ENCODE measurements around the gene MIER2.
"Not testable (repeated sequence)": the region's sequence is repeated elsewhere in the genome, so short reads cannot be mapped to it uniquely, and the experiment has no call there.

Gene MIER2

GRCh38 chr19:283395-283794 lies 61.2 kb downstream of the MIER2 start:
- no peak for DNase-seq (ENCODE audit: low read depth in 2 of 2)

- no peak for DNase-seq (ENCODE audit: low read depth in 2 of 2)
Observed at GRCh38 chr19:282501-282900, 62.1 kb downstream of the MIER2 start.

- DNase-seq (ENCODE audit: low read depth in 2 of 2) = no peak
Observed at GRCh38 chr19:281992-282391, 62.6 kb downstream of the MIER2 start.

GRCh38 chr19:281156-281853 lies 63.3 kb downstream of the MIER2 start:
- no peak for DNase-seq (ENCODE audit: low read depth in 2 of 2)

- DNase-seq (ENCODE audit: low read depth in 2 of 2) = no peak
Observed at GRCh38 chr19:280541-281009, 64.0 kb downstream of the MIER2 start.

- DNase-seq (ENCODE audit: low read depth in 2 of 2) = no peak
Observed at GRCh38 chr19:279656-280055, 64.9 kb downstream of the MIER2 start.

- DNase-seq (ENCODE audit: low read depth in 2 of 2) = no peak
Observed at GRCh38 chr19:279231-279630, 65.4 kb downstream of the MIER2 start.

- DNase-seq (ENCODE audit: low read depth in 2 of 2) = no peak
Observed at GRCh38 chr19:277581-278165, 66.9 kb downstream of the MIER2 start.

GRCh38 chr19:277131-277530 lies 67.5 kb downstream of the MIER2 start:
- DNase-seq (ENCODE audit: low read depth in 2 of 2) = no peak

- DNase-seq (ENCODE audit: low read depth in 2 of 2) = no peak
Observed at GRCh38 chr19:275958-276646, 68.5 kb downstream of the MIER2 start.

- DNase-seq (ENCODE audit: low read depth in 2 of 2) = no peak
Observed at GRCh38 chr19:275000-275399, 69.6 kb downstream of the MIER2 start.

- DNase-seq (ENCODE audit: low read depth in 2 of 2) = no peak
Observed at GRCh38 chr19:273393-273792, 71.2 kb downstream of the MIER2 start.

- no peak for DNase-seq (ENCODE audit: low read depth in 2 of 2)
Observed at GRCh38 chr19:271856-272255, 72.7 kb downstream of the MIER2 start.

GRCh38 chr19:270766-271318 lies 73.8 kb downstream of the MIER2 start:
- not testable (repeated sequence) for DNase-seq (ENCODE audit: low read depth in 2 of 2)

GRCh38 chr19:269241-269640 lies 75.4 kb downstream of the MIER2 start:
- no peak for DNase-seq (ENCODE audit: low read depth in 2 of 2)

GRCh38 chr19:262125-262524 lies 82.5 kb downstream of the MIER2 start:
- no peak for DNase-seq (ENCODE audit: low read depth in 2 of 2)

GRCh38 chr19:256804-257203 lies 87.8 kb downstream of the MIER2 start:
- DNase-seq (ENCODE audit: low read depth in 2 of 2) = not testable (repeated sequence)
